Nucleus accumbens (tissue), 56 donors: Measurements from ENCODE around the gene ABCG8.

Experiments
- DNase-seq, 56 donors: peaks; one replicate each; lab custom pipeline; 2025; lab: John Stamatoyannopoulos, UW

The ABCG8 gene

DNA sequence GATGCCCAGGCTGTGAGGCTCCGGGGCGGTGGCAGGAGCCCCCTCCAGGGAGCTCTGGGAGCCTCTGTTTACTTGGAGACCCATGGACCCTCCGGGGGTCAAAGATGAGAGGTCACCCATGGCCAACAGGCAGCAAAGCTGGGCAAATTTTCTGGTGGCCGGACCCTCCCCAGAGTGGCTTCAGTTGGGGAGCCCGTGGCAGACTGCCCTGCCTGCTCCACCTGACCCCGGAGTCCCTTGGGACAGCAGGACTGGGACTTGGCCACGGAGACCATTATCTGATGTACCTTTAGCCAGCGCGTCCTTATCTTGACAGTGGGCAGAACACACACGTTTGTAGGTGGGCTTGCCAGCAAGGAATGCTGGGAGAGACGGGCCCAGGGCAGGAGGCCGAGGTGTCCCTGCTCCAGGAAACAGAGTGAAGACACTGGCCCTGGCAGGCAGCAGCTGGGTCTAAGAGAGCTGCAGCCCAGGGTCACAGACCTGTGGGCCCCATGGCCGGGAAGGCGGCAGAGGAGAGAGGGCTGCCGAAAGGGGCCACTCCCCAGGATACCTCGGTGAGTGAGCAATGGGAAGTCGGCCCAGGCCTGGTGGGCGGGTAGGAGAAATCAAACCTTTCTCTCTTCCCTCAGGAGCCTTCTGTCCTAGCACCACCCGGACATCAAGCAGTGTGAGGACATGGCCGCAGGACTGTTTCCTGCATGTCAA, at the start of gene ABCG8, which contains the start of gene ABCG5:
Gene ABCG8 (plus strand): TSS at position 412 of the 708 bp plus-strand sequence. CDS start 83 bp downstream, at position 495.
Gene ABCG5 (minus strand): TSS at position 280 of the 708 bp plus-strand sequence. CDS start 160 bp downstream, at position 120.
- no peak for DNase-seq

DNA sequence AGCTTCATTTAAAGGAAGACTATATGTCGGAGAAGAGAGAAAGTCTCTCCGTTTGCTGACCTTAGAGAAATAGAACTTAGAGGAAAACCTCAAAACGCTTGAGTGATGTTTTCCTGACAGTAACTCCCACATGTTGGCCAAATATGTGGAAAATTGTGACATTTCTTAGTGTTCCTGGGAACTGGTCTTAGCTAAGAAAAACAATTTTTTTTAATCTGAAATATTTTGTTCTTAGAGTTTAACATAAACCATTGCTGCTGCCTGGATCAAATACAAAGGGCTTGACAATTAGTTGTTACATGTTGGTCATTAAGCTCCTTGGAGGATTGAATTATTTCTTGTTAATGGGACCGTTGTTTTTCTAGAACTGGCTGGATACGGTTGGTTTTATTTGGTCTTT, 48.6 kb upstream of the ABCG8 start:
- no peak for DNase-seq

DNA sequence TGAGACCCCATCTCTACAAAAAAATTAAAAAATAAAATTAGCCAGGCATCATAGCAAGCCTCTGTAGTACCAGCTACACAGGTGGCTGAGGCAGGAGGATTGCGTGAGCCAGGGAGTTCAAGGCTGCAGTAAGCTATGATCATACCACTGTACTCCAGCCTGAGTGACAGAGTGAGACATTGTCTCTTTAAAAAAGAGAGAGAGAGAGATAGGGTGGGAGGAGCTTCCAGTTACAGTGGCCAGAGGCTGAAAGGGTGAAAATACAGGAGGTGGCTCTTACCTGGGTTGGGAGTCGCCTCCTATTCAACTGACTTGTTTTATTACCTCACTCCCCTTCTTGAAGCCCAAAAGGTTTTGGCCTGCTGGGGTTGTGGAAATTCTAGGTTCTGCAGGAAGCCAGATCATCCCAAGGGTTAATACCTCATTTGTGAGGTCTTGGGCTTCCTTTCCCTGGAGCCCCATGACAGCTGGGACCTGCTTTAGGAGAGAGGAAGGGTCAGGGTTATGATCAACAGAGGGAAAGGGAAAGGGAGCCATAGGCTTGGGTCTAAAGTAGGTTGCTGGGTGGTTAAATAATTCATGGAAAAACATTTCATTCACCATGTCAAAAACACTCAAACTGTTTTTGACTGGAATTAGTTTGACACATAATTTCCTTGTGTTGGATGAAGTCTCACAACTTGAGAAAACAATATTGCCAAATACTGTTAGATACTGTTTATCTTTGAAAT, 47.6 kb upstream of the ABCG8 start:
- no peak for DNase-seq

DNA sequence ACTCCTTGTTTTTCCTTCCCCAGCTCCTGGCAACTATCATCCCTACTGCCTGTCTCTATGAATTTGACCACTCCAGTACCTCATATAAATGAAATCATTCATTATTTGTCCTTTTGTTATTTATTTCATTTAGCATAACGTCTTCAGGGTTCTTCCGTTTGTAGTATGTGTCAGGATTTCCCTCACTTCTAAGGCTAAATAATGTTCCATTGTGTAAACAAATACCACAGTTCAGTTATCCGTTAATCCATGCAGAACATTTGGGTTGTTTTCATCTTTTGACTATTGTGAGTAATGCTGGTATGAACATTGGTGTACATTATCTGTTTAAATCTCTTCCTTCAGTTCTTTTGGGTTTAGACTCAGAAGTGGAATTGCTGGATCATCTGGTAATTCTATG, 46.1 kb upstream of the ABCG8 start:
- DNase-seq = no peak

DNA sequence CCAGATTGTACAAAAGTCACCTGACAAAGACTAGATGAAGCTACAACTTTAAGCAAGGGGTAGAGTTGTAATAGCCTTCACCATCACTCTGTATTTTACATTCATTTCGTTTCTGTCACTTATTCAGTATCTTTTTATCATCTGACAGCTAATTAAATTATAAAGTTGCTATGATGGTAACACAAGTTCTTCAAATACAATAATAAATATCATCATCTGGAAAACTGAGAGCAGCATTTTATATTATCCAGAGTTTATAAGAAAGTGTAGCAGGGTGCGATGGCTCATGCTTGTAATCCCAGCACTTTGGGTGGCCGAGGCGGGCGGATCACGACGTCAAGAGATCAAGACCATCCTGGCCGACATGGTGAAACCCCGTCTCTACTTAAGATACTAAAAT, 43.8 kb upstream of the ABCG8 start:
- DNase-seq = no peak

DNA sequence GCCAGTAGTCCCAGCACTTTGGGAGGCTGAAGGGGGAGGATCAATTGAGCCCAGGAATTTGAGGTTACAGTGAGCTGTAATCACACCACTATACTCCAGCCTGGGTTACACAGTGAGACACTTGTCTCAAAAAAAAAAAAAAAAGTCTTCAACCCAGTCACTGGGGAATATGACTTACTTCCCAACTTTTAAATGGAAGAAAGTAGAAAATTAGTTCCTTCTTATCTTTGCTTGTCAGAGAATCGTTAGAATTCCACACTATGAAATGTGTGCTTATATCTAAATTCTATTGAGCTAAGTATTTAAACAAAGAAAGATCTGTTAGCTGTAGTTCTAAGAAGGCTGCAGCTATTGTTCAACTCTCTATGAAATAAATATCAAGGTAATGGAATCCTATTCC, 42.6 kb upstream of the ABCG8 start:
- no peak for DNase-seq

DNA sequence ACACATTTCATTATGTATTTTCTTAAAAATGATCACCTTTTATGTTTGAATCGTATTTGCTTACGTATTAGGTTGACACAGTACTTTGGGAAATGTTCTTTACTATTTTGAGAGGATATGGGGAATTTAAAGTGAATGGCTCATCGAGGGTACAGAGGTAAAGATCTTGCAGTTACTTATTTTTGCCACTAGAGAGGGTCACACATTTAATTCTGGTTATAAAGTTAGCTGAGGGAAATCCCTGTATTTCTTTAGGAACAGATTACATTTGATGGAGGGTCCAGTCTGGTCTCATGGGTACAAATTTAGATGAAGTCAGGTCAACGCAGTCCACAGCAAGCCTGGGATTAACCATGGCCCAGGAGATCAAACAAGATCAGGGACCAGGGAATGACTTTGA, 40.5 kb upstream of the ABCG8 start:
- DNase-seq = no peak

DNA sequence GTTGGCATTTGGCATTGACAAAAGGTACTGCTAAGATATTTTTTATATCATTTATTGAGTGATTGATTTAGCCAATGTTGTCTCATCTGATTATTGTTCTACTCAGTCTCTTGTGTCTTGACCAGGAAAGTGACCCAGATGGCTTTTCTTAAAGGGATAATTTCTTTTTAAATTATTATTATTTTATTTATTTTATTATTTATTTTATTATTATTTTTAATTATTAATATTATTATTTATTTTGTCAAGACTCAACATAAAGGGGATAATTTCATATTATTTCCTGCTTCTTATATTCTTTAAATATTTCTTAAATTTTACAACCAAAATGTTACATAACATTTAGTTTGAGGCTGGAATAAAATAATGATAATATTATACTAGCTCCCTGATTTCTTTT, 37.9 kb upstream of the ABCG8 start:
- no peak for DNase-seq

DNA sequence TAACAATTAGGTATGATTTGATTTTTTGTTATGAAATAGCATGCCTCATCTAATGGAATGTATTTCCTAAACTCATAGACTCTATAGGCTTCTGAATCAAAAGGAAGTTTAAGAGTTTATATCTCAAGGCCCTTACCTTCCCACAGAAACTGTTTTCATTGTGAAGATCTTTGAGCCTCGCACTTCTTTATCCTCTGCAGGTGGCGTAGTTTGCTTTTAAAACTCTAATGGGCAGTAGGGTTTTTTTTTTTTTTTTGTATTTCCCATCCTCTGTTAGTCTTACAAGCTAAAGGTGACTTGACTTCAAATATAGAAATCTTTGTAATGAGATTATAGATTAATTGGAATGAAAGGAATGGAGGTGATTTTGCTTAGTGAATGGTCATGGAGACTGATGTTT, 36.6 kb upstream of the ABCG8 start:
- no peak for DNase-seq

DNA sequence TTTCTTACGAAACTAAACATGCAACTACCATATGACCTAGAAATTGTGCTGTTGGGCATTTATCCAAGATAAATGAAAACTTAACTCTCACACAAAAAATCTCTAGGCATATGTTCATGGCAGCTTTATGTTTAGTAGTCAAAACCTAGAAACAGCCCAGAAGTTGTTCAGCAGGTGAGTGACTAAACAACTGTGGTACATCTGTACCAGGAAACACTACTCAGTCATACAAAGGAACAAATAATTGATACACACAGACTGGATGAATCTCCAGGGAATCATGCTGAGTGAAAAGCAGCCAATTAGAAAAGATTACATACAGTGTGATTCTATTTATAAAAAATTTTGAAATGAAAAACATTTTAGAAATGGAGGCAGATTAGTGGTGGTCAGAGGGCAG, 35.7 kb upstream of the ABCG8 start:
- no peak for DNase-seq

DNA sequence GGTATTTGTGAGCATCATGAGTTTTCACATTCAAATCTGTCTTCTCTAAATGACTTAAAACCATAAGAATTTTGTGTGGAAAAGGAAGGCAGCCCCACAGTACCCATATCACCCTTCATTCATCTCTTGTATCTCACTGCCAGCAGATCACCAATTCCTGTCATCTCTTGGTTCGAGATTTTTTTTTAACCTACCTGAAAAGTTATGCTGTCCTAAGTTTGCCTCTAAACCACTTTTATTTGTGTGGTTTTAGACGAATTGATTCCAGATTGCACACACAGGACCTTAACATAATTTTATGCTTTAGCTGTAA, 32.1 kb upstream of the ABCG8 start:
- DNase-seq = no peak

DNA sequence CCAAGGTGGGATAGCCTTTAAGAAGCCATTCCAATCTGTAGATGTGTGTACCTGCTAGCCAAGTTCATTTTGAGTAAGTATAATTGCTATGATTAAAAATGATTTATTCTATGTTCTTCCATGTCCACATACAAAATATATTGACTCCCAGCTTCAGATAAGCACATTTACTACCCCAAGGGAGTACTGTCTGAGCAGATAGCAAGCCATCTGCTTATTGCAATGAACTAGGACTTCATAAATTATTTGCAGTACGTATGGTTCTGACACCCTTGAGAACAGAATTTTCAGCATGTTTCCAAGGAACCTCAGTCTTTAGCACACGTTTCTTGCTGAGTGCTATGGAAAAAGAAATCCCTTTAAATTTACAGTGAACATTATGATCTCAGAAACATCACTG, 28.3 kb upstream of the ABCG8 start:
- no peak for DNase-seq

DNA sequence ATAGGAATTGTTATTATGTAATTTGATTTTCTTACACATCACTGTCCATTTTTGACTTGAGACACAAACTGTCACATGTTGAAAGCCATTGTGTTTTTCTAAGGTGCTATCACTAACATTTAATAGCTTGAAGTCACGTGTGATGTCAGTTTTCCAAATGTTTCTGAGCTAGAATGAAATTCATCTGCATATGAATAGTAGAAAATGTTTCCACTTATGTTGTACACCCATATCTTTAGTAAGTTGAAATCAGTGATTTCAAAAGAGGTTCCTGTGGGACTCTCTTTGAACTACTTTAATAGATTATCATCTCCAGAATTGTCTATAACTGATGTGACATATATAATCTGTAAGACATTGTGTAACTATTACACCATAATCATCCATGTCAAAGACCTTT, 27.9 kb upstream of the ABCG8 start:
- no peak for DNase-seq

DNA sequence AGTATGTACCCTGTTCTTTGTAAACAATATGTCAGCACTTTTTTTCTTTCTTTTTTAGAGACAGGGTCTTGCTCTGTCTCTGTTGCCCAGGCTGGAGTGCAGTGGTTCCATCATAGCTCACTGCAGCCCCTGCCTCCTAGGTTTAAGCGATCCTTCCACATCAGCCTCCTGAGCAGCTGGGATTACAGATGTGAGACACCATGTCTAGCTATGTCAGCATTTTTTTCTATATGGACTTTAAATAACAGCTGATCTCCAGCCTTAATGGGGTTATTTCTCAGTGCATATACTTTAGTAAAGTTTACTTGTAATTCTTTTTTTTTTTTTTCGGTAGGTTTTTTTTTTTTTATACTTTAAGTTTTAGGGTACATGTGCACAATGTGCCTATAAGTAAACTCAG, 26.8 kb upstream of the ABCG8 start:
- DNase-seq = no peak

DNA sequence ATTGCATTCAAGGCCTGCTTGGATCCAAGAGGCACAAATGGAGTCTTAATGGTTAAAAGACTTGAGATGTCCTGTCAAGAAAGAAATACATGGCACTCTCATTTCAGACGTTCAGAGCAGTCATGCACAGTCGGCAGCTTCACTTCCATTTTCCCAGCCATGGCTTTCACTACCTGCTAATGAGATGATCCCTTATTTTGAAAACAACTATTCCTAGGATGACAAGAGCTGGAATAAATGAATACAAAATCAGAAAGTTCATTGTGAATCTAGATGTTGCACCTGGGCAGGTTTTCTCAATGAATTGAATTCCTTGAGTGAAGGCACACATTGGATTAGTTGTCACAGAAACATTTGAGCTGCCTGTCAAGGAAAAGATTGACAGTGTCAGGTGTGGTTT, 25.8 kb upstream of the ABCG8 start:
- no peak for DNase-seq

DNA sequence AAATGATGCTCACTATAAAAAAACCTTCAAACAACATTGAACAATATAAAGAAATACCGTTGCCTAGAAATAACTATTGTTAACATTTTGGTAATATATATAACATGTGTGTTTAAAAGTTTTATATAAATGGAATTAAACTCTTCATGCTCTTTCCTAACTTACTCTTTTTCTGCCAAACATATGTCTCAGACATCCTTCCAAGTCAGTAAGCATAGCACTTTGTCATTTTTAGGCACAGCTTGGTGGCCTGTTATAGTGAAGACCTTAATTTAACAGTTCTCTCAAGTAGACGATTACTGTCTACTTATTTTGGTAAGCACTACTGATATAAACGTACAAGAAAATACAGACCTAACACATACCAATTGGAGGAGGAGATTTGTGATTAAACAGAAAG, 24.1 kb upstream of the ABCG8 start:
- no peak for DNase-seq

DNA sequence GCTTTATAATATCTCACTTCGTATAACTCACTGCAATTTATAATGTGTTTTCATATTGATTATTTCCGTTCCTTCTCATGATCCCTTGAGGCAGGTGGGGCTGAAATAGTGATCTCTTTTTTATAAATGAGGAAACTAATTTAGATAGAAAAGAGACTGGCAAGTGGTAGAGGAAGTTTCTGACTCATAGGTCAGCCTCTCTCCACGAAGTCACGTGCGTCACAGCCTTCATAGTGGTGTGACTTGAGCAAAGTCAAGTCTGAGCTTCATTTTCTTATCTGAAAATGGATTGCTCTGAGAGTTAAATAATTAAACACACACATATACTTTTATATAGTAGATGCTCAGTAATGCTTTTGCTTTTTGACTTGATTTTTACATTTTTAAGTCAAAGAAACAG, 20.0 kb upstream of the ABCG8 start:
- DNase-seq = no peak

DNA sequence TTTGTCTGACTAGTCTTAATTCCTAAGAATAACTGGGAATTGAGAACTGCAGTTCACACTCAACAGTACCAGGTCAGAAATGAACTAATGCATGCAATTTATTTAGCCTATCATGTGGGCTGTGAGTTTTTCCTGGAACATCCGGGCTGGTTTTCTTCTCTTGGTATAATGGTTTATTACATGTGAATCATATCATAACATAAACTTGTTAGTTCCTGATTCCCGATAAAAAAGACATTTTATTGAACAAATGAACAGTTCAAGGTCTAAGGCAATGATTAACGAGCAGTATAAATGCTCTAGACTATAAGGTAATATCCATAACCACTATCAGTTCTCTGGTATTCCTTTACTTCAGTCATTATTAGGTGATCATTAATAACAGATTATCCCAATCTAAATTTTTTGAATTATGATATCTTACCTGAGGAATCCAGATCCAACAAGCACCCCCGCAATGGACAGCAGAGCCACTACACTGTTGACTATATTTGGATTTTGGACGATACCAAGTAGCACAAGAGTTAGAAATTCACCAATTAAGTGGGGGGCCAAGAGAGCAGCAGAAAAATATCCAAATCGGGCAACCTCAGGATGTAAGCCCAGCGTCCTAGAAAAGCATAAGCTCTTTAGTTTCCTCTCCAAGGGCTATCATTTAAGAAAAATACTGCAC, 19.1 kb upstream of the ABCG8 start:
- DNase-seq = no peak

DNA sequence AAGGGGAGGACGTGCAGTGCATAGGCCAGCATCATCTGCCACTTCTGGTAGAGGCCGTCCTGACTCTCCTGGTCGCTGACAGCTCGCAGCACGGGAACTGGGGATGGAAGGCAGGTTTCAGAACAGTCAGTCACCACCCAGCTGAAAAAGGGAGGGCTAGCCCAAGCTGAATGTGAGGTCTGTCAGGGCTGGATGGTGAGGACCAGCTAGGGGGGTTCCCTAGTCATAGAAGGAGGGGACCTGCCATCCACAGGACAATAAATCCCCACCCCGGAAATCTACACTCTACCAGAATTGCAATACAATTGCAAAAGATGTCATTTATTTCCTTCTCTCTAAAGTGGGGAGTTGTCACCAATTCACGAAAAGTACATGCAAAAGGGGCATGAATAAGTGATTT, 15.9 kb upstream of the ABCG8 start:
- no peak for DNase-seq

DNA sequence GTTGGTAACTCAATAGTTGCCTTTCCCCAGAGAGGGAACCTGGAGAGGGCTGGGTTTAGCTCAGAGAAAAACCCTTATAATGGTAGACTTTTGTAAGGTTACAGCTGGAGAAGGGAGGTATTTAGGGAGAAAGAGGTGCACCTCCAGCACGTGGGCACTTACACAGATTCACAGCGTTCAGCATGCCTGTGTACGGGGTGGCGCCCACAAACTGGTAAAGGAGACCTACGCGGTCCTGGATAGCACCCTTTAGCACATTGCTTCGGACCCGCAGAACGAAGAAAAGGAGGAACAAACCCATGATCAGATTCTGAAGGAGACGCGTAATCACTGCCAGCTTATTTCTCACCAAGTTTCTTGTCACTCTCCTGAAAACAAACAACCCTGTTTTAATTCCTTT, 15.0 kb upstream of the ABCG8 start:
- DNase-seq = no peak

DNA sequence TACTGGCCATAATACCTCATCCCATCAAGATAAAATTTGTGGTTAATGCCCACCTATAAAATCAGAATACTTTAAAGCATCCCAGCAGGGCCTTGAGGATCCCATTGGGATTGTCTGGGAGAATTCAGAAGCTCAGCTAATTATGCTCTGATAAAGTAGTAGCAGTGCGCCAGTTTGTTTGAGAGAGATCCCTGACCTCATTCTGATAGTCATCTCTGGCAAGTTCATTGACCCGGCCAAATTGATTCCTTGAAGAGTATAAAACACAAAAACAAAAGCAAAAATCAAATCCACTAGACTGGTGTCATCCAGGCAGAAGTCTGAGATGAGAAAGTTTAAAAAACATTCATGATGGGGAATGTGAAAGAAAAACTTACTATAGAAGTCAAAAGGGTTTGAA, 14.3 kb upstream of the ABCG8 start:
- DNase-seq = no peak

DNA sequence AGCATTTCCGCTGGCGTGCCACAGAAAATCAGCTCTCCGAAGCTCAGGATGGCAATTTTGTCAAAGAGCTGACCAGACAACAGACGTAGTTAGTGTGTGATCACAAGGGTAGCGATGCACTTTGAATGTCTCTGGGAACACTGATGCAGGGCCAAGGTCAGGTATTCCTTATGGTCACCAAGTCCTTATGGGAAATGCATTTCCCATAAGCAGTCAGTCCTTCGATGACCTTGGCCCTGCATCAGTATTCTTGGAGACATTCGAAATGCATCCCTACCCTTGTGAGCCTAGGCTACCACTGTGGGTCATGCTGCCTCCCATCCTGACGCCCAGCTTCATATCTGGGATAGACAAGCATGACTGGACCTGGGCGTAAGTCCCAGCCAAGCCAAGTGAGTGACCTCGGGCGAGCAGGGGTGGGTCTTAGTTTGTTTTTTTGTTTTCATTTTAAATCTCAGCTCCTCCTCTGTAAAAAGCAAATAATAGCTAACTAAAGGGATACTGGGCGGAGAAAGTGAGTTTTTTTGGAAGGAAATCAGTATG, 13.7 kb upstream of the ABCG8 start:
- no peak for DNase-seq
